SK-N-SH treated with all-trans-retinoic acid at 6 μM for 48 hours (cell line): ENCODE results near the gene PRDM4.

Experiments used
- ATAC-seq: fragments of 200-7000 bp; cut with Tn5 transposase; 3 replicates; pipeline ENCODE4 v1.9.1; 2020; ENCODE audit warnings: mild to moderate bottlenecking, moderate library complexity
- ARNTL ChIP-seq: fragments of 450-650 bp; formaldehyde crosslinking; IDR thresholded peaks from 2 replicates; pipeline ENCODE4 v1.5.0; 2020; ENCODE audit warnings: low read depth, mild to moderate bottlenecking, moderate library complexity, borderline replicate concordance
- BACH2 ChIP-seq: fragments of 250-450 bp; sonication (Bioruptor Pico); IDR thresholded peaks from 2 replicates; pipeline ENCODE4 v1.9.0; 2021; ENCODE audit warnings: mild to moderate bottlenecking, borderline replicate concordance
- CSDC2 ChIP-seq: fragments of 250-450 bp; sonication (Bioruptor Pico); IDR thresholded peaks from 2 replicates; pipeline ENCODE4 v1.5.0; 2020; ENCODE audit warnings: mild to moderate bottlenecking, moderate library complexity
- ESRRG ChIP-seq: fragments of 250-450 bp; sonication (Bioruptor Pico); IDR thresholded peaks from 2 replicates; pipeline ENCODE4 v1.6.1; 2021; ENCODE audit warnings: mild to moderate bottlenecking
- ISL1 ChIP-seq: fragments of 250-450 bp; sonication (Bioruptor Pico); IDR thresholded peaks from 2 replicates; pipeline ENCODE4 v2.1.2; 2022; ENCODE audit warnings: mild to moderate bottlenecking, moderate library complexity
- PPARA ChIP-seq: fragments of 250-450 bp; sonication (Bioruptor Pico); IDR thresholded peaks from 2 replicates; pipeline ENCODE4 v1.5.0; 2020; ENCODE audit warnings: mild to moderate bottlenecking, borderline replicate concordance
- RARB ChIP-seq: fragments of 250-450 bp; sonication (Bioruptor Pico); IDR thresholded peaks from 2 replicates; pipeline ENCODE4 v1.8.0; 2021; ENCODE audit warnings: mild to moderate bottlenecking, moderate library complexity
- SNAI2 ChIP-seq: fragments of 250-450 bp; sonication (Bioruptor Pico); IDR thresholded peaks from 2 replicates; pipeline ENCODE4 v1.5.0; 2020; ENCODE audit warnings: mild to moderate bottlenecking, moderate library complexity
- TCF4 ChIP-seq: fragments of 250-450 bp; sonication (Bioruptor Pico); IDR thresholded peaks from 2 replicates; pipeline ENCODE4 v1.8.0; 2021; ENCODE audit warnings: mild to moderate bottlenecking, moderate library complexity, borderline replicate concordance
- TOX ChIP-seq: fragments of 250-450 bp; sonication (Bioruptor Pico); IDR thresholded peaks from 2 replicates; pipeline ENCODE4 v1.8.0; 2021; ENCODE audit warnings: mild to moderate bottlenecking, moderate library complexity, borderline replicate concordance
- ZC3H10 ChIP-seq: fragments of 250-450 bp; sonication (Bioruptor Pico); IDR thresholded peaks from 2 replicates; pipeline ENCODE4 v1.5.1; 2021; ENCODE audit warnings: mild to moderate bottlenecking, moderate library complexity
- ZFP3 ChIP-seq: fragments of 250-450 bp; sonication (Bioruptor Pico); IDR thresholded peaks from 2 replicates; pipeline ENCODE4 v1.5.0; 2020; ENCODE audit warnings: mild to moderate bottlenecking, moderate library complexity
- ZFP30 ChIP-seq: fragments of 450-650 bp; formaldehyde crosslinking; IDR thresholded peaks from 2 replicates; pipeline ENCODE4 v1.5.0; 2022; ENCODE audit warnings: mild to moderate bottlenecking, moderate library complexity
- ZNF565 ChIP-seq: fragments of 450-650 bp; formaldehyde crosslinking; conservative IDR thresholded peaks from 2 replicates; pipeline ENCODE4 v1.5.0; 2020; ENCODE audit warnings: low read depth, mild to moderate bottlenecking, moderate library complexity
- ZNF70 ChIP-seq: fragments of 450-650 bp; formaldehyde crosslinking; IDR thresholded peaks from 2 replicates; pipeline ENCODE4 v1.5.0; 2020; ENCODE audit warnings: mild to moderate bottlenecking, moderate library complexity
- ZNF8 ChIP-seq: fragments of 450-650 bp; formaldehyde crosslinking; IDR thresholded peaks from 2 replicates; pipeline ENCODE4 v1.5.0; 2020; ENCODE audit warnings: mild to moderate bottlenecking, moderate library complexity
- TF ChIP-seq, protein P1 (sequence below): fragments of 250-450 bp; sonication (Bioruptor Pico); IDR thresholded peaks from 2 replicates; pipeline ENCODE4 v1.5.0; 2020; ENCODE audit warnings: mild to moderate bottlenecking, moderate library complexity
- TF ChIP-seq, protein P2 (sequence below): fragments of 250-450 bp; sonication (Bioruptor Pico); IDR thresholded peaks from 2 replicates; pipeline ENCODE4 v1.8.0; 2020; ENCODE audit warnings: mild to moderate bottlenecking, moderate library complexity, borderline replicate concordance
- TF ChIP-seq, protein P3 (sequence below): fragments of 250-450 bp; sonication (Bioruptor Pico); IDR thresholded peaks from 2 replicates; pipeline ENCODE4 v1.5.1; 2021; ENCODE audit warnings: mild to moderate bottlenecking, moderate library complexity
- TF ChIP-seq, protein P4 (sequence below): fragments of 250-450 bp; sonication (Bioruptor Pico); IDR thresholded peaks from 2 replicates; pipeline ENCODE4 v1.5.1; 2020; ENCODE audit warnings: low read depth, mild to moderate bottlenecking, moderate library complexity

The PRDM4 gene

DNA sequence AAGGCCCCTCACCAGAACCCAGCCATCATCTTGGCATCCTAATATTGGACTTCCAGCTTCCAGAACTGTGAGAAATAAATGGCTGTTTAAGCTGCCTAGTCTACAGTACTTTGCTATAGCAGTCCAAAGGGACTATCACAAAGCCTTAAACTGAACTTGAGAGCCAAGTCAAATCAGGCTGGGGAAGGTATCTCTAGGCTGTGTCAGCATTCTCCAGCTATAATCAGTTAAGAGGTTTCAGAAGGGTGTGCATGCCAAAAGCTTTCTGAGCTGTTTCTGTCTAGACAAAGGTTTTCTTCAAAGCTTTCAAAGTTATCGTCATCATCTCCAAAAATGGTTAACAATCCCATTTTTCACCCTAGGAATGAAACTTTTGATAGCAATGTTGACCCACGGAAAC is 21.1 kb upstream of the PRDM4 start:
- ATAC-seq, result no peak
- TF ChIP-seq SNAI2 (CRISPR knock-in tag) (no peak), RARB (CRISPR knock-in tag) (no peak), ARNTL (CRISPR knock-in tag) (no peak), BACH2 (CRISPR knock-in tag) (no peak), CSDC2 (CRISPR knock-in tag) (no peak), ZNF8 (no peak), ZFP3 (CRISPR knock-in tag) (no peak), ZNF565 (no peak), TCF4 (CRISPR knock-in tag) (no peak), ZC3H10 (CRISPR knock-in tag) (no peak)
- TF ChIP-seq, protein P1, sequence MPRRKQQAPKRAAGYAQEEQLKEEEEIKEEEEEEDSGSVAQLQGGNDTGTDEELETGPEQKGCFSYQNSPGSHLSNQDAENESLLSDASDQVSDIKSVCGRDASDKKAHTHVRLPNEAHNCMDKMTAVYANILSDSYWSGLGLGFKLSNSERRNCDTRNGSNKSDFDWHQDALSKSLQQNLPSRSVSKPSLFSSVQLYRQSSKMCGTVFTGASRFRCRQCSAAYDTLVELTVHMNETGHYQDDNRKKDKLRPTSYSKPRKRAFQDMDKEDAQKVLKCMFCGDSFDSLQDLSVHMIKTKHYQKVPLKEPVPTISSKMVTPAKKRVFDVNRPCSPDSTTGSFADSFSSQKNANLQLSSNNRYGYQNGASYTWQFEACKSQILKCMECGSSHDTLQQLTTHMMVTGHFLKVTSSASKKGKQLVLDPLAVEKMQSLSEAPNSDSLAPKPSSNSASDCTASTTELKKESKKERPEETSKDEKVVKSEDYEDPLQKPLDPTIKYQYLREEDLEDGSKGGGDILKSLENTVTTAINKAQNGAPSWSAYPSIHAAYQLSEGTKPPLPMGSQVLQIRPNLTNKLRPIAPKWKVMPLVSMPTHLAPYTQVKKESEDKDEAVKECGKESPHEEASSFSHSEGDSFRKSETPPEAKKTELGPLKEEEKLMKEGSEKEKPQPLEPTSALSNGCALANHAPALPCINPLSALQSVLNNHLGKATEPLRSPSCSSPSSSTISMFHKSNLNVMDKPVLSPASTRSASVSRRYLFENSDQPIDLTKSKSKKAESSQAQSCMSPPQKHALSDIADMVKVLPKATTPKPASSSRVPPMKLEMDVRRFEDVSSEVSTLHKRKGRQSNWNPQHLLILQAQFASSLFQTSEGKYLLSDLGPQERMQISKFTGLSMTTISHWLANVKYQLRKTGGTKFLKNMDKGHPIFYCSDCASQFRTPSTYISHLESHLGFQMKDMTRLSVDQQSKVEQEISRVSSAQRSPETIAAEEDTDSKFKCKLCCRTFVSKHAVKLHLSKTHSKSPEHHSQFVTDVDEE (CRISPR knock-in tag), result no peak

DNA sequence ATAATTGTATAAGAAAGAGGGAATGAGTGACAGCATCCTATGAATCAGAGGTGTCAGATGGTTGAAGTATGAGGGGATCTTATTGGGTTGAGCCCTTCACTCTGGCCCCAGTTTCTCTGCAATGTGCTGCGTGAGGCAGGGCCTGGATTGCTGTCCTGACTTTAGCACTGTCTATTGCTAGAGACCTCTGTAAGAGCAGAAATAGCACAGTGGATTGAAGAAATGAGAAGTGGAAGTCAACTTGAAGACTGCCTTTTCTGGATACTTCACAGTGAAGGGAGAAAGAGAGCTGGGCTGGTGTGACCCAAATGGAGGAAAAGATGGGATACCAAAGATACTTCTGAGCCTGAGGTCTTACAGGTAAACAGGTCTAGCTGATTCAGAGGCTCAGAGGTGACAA is 19.4 kb upstream of the PRDM4 start:
- no peak for ATAC-seq
- TF ChIP-seq ZNF8 (no peak), ISL1 (CRISPR knock-in tag) (no peak), PPARA (CRISPR knock-in tag) (no peak), TOX (no peak), TCF4 (CRISPR knock-in tag) (no peak), ARNTL (CRISPR knock-in tag) (no peak)
- TF ChIP-seq, protein P1 (CRISPR knock-in tag), result no peak
- TF ChIP-seq, all 23 proteins: peak for 0

DNA sequence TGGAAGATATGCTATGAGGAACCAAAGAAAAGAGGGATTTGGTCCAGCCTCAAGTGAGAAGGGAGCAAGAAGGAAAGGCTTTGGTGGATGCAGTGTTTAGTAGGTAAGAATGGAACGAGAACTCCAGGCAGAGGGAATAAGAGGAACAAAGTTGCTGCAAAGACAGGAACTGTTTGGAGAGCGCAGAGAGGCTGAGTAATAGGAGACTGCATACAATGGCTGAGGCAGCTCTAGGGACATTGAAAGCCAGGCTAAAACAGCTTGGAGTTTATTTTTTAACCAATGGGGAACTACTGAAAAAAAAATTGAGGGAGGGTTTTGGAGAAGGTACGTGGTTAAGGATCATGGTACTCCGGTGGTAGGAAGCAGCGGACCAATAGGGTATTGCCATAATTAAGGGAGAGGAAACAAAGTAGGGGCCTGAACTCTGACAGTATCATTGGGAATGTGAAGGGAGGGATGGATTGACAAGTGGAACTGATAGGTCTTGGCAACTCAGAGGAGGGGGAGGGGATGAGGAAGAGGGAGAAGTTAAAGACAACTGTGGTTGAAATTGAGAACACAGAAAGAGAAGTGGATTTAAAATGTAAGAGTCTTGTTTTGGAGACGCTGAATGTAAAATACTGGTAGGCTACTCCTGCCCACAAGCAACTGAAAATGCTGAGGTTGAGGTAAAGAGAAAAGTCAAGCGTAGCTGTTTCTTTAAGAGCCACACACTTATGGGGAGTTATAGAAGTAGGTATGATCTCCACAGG is 18.3 kb upstream of the PRDM4 start:
- TF ChIP-seq TCF4 (CRISPR knock-in tag) (no peak), TOX (no peak), ESRRG (CRISPR knock-in tag) (no peak), ZNF70 (no peak), BACH2 (CRISPR knock-in tag) (no peak), RARB (CRISPR knock-in tag) (no peak), ARNTL (CRISPR knock-in tag) (no peak), CSDC2 (CRISPR knock-in tag) (no peak), PPARA (CRISPR knock-in tag) (no peak), ZNF565 (no peak), SNAI2 (CRISPR knock-in tag) (no peak), ZFP30 (CRISPR knock-in tag) (no peak)
- TF ChIP-seq, protein P2, sequence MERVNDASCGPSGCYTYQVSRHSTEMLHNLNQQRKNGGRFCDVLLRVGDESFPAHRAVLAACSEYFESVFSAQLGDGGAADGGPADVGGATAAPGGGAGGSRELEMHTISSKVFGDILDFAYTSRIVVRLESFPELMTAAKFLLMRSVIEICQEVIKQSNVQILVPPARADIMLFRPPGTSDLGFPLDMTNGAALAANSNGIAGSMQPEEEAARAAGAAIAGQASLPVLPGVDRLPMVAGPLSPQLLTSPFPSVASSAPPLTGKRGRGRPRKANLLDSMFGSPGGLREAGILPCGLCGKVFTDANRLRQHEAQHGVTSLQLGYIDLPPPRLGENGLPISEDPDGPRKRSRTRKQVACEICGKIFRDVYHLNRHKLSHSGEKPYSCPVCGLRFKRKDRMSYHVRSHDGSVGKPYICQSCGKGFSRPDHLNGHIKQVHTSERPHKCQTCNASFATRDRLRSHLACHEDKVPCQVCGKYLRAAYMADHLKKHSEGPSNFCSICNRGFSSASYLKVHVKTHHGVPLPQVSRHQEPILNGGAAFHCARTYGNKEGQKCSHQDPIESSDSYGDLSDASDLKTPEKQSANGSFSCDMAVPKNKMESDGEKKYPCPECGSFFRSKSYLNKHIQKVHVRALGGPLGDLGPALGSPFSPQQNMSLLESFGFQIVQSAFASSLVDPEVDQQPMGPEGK (CRISPR knock-in tag), result no peak
- TF ChIP-seq, protein P3, sequence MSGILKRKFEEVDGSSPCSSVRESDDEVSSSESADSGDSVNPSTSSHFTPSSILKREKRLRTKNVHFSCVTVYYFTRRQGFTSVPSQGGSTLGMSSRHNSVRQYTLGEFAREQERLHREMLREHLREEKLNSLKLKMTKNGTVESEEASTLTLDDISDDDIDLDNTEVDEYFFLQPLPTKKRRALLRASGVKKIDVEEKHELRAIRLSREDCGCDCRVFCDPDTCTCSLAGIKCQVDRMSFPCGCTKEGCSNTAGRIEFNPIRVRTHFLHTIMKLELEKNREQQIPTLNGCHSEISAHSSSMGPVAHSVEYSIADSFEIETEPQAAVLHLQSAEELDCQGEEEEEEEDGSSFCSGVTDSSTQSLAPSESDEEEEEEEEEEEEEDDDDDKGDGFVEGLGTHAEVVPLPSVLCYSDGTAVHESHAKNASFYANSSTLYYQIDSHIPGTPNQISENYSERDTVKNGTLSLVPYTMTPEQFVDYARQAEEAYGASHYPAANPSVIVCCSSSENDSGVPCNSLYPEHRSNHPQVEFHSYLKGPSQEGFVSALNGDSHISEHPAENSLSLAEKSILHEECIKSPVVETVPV (CRISPR knock-in tag), result no peak
- TF ChIP-seq, protein P4, sequence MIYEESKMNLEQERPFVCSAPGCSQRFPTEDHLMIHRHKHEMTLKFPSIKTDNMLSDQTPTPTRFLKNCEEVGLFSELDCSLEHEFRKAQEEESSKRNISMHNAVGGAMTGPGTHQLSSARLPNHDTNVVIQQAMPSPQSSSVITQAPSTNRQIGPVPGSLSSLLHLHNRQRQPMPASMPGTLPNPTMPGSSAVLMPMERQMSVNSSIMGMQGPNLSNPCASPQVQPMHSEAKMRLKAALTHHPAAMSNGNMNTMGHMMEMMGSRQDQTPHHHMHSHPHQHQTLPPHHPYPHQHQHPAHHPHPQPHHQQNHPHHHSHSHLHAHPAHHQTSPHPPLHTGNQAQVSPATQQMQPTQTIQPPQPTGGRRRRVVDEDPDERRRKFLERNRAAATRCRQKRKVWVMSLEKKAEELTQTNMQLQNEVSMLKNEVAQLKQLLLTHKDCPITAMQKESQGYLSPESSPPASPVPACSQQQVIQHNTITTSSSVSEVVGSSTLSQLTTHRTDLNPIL, result no peak

More for the DNA sequence above, 18.3 kb upstream of the PRDM4 start:
- no peak for ATAC-seq
